GM18867 (cell line): Measurements from ENCODE around the gene PPOX.

Experiments used
- ATAC-seq: cut with Tn5 transposase; IDR thresholded peaks from one replicate; pipeline ENCODE4 v1.9.1; 2021; ENCODE audit warnings: mild to moderate bottlenecking, moderate library complexity; ENCODE audit not compliant: unreplicated experiment

PPOX gene

GRCh38 chr1:161219078-161219892 is 53.1 kb downstream of the PPOX start:
- ATAC-seq: no peak

GRCh38 chr1:161220002-161220401 is 53.8 kb downstream of the PPOX start:
- ATAC-seq: no peak
